Measurements from ENCODE around the gene SMURF2. TPM values are rescaled to one million over a fixed set of nuclear protein-coding genes. Genes with fewer than 3 reads are reported as not detected.

The SMURF2 gene
- total RNA-seq, 1 experiment from 2014 or later = 35.3 TPM

- Histone ChIP-seq H3K23ac (ENCODE audit: insufficient read length, low read depth, low read length) (no peak overlapping the region), H3K56ac (ENCODE audit: insufficient read length, low read depth, low read length) (no peak overlapping the region), H3K23me2 (ENCODE audit: insufficient read length, low read depth, low read length, poor library complexity, severe bottlenecking) (peaks cover 6% of the 10 kb centered on the region), H3K27ac (ENCODE audit: insufficient read length, low read depth, low read length) (no peak overlapping the region), H3K4ac (ENCODE audit: low read depth, low read length) (no peak overlapping the region), H3K9me3 (ENCODE audit: control insufficient read depth, low read depth, low read length) (no peaks in the 10 kb centered on the region), H2BK20ac (ENCODE audit: low read depth, low read length, poor library complexity, severe bottlenecking) (no peak overlapping the region), H4K91ac (ENCODE audit: insufficient read length, low read depth, low read length) (no peak overlapping the region), H3K27me3 (ENCODE audit: insufficient read depth, low read length) (no peaks in the 10 kb centered on the region), H4K8ac (replicated peaks; ENCODE audit: insufficient read length, low read depth, low read length) (no peak overlapping the region), H2BK15ac (ENCODE audit: low read depth, low read length) (no peak overlapping the region), H3T11ph (ENCODE audit: low read length) (no peak overlapping the region), H3K14ac (ENCODE audit: insufficient read depth, low read length) (no peak overlapping the region), H2BK5ac (ENCODE audit: insufficient read length, low read length) (no peak overlapping the region), H3K4me2 (ENCODE audit: insufficient read depth, insufficient read length, low read length) (no peak overlapping the region), H4K20me1 (ENCODE audit: control insufficient read depth, insufficient read depth, insufficient read length) (no peaks in the 10 kb centered on the region), H3K4me1 (ENCODE audit: insufficient read depth, low read length) (no peaks in the 10 kb centered on the region), H3K18ac (ENCODE audit: insufficient read length, low read depth, low read length) (no peak overlapping the region), H2AK5ac (ENCODE audit: insufficient read length, low read length) (no peak overlapping the region), H2BK12ac (ENCODE audit: insufficient read length, low read depth, low read length) (no peak overlapping the region), H3K79me1 (ENCODE audit: insufficient read depth, low read depth, low read length, poor library complexity, severe bottlenecking) (peaks cover 6% of the 10 kb centered on the region), H2BK120ac (ENCODE audit: low read depth, low read length, poor library complexity, severe bottlenecking) (no peak overlapping the region), H3K9ac (ENCODE audit: extremely low read depth, insufficient read length, low read length) (no peak overlapping the region), H4K5ac (ENCODE audit: insufficient read length, low read depth, low read length) (no peak overlapping the region), H2AFZ (ENCODE audit: low read length) (no peak overlapping the region), H3K79me2 (ENCODE audit: insufficient read depth, low read length) (peaks cover 31% of the 10 kb centered on the region)
- no peak for DNase-seq
- H3K36me3 Mint-ChIP-seq (ENCODE audit: insufficient read depth in 1 of 3, low read depth in 3 of 3) = peaks cover 47 to 79% (median 70%) of the 10 kb centered on the region in 3 experiments
- no peak for TF ChIP-seq CTCF (conservative IDR thresholded peaks at IDR 0.05)
- H3K9me3 Mint-ChIP-seq = peaks cover 3 to 4% of the 10 kb centered on the region in 2 experiments; a peak in 3 of 5 replicates
- H3K4me3 Mint-ChIP-seq = peak overlapping the region; percentile 33 to 56; a peak in 2 of 5 replicates
- H3K27me3 Mint-ChIP-seq (ENCODE audit: low read depth) = peaks cover 10% of the 10 kb centered on the region; the same call in 1 of the 2 replicates
- H3K27ac Mint-ChIP-seq = no peak overlapping the region
- peaks cover 19 to 31% of the 10 kb centered on the region in 2 experiments for H3K4me1 Mint-ChIP-seq
- WGBS (ENCODE audit: extremely low coverage, insufficient read length, low lambda C conversion rate) = no CpG with 5 or more reads among the region's 6 CpGs
These were observed 152.9 kb downstream of the SMURF2 start for GRCh38 chr17:64509179-64509578.
